Hepatic stellate cell (primary cell): ENCODE measurements around the gene GRK1.

Experiments used
- DNase-seq: peaks from one replicate; pipeline ENCODE4 v3.0.0; 2011; ENCODE audit warnings: low spot score

GRK1 gene

DNA sequence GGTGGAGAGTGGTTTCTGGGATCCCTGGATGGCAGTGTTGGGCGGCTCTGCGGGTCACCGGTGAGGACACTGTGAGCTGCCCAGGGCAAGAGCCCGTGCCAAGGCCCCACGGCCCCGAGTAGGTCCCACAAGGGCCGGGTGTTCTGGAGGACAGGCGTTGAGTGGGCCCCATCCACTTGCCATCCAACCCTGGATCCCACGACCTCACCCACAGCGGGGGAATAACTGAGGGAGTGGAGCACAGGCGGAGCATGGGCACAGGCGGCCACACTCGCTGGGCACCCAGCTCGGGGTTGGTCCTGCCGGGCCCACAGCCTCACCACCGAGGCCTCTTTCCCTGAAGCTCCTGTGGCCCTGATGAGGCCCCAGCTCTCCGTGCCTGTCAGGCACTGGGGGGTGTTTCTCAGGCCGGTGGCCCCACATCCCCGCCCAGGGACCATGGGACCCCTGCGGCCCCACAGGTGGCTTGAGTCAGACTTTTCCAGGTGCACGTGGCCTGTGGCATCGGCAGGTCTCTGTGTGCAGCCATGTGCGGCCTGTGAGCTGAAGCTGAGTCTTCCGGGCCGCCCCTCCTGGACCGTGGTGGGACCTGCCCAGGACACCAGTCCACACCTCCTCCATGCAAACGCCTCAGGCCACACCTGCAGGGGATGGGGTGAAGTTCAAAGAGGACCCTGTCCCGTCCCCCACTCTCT lies 108.6 kb downstream of the GRK1 start:
- DNase-seq = no peak

DNA sequence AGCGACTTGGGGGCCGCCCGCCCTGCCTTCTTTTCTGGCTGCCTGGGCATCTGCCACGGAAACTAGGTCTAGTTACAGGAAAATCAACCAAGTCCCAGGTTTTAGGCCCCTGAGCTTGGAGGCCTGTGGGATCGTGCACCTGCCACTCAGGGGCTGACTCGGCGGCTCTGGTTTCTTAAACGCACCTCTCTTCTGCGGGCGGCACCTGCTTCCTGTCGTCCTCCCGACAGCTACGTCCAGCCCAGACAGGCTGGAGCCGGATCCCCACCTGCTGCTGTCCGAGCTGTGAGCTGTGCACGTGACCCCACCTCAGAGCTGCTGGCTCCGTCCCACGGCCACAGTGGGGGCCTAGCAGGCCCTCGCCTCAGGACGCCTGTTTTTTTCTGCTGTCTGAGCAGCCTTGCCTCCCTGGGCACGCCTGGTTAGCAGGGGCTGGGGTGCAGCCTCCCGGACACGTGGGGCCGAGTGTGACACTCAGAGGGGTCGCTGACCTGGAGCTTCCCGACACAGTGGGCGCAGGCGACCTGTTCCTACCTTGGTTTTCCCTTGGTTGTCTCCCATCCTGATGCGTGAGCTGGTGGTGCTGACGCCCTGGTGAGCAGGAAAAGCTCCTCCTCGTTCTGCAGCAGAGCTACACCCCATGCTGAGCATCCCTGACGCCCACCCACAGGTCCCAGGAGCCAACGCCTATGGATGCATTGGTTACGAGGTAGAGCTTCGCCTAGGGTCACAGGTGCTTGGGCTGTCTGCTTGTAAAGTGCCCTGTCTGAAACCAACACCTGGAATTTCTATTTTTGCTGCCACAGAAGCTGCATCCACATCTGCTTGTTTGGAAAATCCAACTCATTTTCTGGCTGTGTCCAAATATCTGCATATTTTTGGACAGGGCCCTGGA lies 109.5 kb downstream of the GRK1 start:
- DNase-seq = no peak

DNA sequence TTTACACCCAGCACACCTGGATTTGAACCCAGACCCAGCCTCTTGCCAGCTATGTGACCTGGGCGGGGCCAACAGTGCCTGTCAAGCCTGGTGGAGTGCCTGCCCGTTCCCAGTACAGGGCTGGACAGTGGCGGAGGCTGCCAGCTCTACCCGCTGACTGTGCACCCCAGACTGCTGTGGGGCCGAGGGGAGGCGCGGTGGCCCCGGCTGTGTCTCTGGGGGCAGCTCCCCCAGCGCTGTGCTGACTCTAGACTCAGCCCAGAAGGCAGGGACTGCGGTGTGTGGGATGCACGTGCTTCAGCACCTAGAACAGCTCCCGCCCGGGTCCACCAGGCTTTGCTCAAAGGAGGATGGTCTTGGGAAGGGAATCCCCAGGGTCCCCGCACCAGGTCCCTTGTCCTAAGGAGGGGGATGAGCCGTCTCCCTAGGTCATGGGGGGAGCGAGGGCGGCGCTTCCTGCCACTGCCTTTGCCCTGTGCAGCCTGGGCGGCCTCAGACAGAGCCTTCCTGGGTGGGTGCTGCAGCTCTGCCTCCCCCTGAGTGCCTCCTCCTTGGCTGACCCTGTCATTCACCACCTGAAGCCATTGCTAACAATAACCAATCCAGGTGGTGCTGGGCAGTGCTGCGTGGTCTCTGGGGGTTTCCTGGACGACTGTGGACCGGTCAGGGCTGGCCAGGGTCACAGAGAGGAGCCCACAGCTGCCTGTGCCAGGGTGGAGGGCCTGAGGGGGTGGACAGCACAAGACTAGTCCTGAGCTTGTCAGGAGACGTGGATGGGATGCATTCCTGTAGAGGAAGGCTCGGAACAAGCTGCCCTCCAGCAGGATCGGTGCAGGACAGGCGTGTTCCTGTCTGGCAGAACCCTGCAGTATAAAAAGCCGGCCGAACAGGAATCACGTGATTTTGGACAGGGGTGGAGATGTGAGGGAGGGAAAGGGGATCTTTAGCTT lies 110.6 kb downstream of the GRK1 start:
- DNase-seq = no peak

DNA sequence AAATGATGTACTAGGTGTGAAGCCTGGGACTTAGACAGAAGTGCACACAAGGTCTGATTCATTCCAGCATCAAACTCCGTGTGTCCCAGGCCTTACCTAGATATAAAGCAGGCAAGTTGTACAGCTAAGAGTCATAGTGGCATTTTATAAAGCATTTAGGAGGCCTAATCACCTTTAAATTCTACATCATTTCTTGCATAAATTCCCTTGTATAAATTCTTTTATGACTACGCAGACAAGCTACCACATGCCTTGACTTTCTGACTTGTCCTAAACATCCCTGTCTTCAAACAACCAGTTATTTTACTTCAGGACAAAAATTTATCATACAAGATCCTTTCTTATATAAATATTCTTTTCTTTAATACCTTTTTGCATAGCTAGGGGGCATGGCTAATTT lies 114.6 kb downstream of the GRK1 start:
- no peak for DNase-seq

DNA sequence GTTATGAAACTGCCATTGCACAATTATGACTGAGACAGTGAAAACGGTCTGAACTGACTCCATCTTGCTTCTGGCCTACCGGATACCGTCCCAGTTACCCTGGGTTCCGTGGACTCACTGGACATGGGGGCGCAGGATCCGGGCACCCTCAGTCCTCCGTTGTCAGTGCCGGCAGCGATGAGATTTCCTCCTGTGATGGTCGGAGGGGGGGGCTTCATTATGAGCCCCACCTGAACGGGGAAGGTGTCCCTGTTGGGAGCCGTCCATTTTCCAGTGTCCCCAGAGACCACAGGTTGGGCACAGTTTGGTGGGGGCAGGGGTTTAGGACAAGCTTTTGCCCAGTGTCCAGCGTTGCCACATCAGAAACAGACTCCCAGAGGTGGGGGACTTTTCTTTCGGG lies 115.5 kb downstream of the GRK1 start:
- DNase-seq = no peak

DNA sequence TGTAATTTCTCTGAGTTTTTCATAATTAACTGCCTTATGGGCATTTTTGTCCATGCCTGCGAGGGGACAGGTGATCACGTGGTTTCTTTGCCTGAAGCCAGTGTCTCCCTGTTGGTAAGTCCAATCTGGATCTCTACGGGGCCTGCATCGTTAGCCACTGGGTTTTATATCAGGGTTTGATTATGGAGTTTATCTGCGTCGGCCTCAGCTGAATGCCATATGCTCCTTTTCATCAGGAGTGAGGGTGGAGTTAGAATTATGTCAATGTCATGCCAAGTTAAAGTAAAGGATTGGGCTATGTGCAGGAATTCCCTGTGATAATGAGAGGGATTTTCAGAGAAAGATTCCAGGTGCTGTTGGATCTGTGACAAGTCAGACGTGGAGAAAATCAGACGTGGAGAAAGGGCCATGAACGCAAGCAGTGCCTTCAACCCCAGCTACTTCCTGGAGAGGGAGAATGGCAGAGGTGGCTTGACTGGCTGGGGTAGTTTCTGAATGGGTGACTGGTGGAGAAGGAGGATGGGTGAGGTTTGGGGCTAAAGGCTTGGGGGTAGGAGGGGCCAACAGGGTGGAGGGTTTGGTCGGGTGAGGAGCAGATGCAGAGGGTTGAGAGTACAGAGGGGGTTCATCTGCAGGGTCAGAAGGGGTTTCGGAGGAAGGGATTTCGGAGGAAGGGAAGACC lies 116.3 kb downstream of the GRK1 start:
- no peak for DNase-seq

DNA sequence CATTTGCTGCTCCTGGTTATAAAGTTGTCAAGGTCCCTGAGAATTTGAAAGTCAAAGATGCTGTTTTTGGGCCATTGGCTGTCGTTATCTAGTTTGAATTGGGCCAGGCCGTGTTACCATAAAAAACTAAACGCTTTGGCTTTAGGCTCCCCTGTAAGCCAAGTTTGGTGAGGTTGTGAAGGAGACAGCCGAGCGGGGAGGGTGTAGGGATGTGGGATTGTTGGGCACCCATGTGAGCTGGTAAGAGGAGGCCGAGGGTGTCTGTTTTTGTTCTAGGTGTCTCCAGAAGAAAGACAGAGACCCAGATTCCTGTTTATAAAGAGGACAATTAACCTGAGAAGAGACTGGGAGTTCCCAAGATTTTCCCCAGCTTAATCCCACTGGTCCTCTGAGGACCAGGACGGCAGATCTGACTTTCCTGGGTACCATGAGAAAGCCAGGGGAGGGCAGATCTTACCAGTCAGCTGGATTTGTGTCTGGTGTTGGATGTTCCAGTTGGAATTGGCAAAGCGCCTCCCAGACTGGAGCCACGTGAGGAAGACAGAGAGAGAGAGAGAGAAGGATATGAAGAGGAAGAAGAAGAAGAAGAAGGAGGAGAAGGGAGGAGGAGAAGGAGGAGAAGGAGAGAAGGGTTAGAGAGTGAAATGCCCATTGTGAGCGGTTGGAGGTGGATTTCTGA lies 117.1 kb downstream of the GRK1 start:
- no peak for DNase-seq

DNA sequence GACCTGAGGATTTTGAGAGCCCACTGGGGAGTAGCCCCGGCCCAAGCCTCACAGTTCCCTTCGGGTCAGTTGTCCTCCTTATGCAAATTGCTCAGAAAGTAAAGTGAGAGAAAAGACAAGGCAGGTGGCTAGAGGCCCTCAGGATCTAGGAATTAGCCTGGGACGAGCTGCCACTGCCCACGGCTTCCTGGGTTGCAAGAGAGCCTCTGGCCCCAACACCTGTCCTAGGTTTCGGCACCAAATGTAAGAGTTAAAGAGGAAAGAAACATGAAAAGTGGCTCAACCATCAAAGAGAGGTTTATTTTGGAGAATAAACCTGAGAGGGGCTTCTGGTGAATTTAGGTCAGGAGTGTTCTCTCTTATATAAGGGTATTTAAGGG lies 117.6 kb downstream of the GRK1 start:
- DNase-seq = no peak

DNA sequence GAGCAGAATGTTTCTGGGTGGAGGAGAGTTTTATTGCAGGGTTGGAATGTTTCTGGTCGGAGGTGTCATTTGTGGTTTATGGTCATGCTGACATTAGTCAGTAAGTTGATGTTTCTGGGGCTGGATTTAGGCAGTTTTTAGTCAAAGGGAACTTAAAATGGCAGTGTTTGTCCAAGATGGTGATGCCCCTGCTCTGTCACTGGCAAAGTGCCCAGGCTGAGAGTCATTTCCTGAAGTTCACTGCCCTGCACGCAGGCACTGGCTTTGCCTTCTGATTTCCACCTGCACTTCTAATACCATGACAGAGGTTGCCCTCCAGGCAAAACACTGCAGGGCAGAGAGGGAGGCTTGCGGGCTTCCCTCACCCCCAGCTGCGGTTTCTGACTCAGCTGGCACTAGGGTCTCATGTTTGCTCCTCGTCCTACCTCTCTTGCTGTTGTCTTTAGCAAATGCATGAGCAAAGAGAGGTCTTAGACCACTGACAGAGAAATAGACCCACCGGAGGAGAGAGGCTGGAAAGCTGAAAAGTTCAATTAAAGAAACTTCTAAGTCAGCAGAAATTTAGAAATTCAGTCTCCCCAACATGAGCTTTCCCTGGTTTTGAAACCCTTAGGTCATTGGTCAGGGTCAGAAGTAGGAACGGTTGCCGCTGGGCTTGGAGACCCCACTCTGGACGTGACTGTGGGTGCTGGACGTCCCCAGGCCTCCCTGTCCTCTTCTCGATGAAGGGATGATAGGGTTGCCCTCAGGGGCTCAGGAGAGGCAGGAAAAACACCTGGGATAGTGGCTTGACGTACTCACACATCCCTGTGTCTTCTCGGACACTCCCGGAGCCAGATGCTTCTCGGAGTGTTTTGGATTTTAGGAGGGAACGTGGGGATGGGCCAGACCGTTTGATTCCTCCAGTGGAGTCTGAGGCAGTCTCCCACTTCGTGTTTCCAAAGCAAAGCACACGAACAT lies 118.3 kb downstream of the GRK1 start:
- DNase-seq = peak; percentile 57

DNA sequence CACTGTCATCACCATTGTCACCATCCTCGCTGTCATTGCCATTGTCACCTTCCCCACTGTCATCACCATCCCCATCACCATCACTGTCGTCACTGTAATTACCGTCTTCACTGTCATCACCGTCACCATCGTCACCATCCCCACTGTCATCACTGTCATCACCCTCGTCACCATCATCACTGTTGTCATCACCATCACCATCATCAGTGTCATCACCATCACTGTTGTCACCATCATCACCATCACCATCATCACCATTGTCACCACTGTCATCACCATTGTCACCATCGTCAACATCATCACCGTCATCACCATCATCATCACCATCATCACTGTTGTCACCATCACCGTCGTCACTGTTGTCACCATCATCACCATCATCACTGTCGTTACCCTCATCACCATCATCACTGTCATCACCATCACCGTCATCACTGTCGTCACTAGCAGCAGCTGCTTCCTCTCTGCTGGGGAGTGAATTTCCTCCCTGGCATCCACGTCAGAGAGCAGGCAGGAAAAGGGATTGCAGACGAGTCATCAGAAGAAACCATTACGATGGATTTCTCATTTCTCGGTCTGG lies 119.3 kb downstream of the GRK1 start:
- DNase-seq = peak; percentile 58
